NCI-H1105 (cell line): ENCODE results near the gene STX12.
"Not testable (repeated sequence)": the region's sequence is repeated elsewhere in the genome, so short reads cannot be mapped to it uniquely, and the experiment has no call there.

Experiments used
- DNase-seq: peaks from one replicate; lab custom pipeline; 2025; lab: John Stamatoyannopoulos, UW

The STX12 gene

GRCh38 chr1:27775336-27775735 lies 2.3 kb downstream of the STX12 start:
- not testable (repeated sequence) for DNase-seq

GRCh38 chr1:27776276-27776675 lies 3.3 kb downstream of the STX12 start:
- DNase-seq, result not testable (repeated sequence)

- no peak for DNase-seq
Observed at GRCh38 chr1:27778056-27778455, 5.0 kb downstream of the STX12 start.

- DNase-seq, result no peak
Observed at GRCh38 chr1:27779122-27779521, 6.1 kb downstream of the STX12 start.

GRCh38 chr1:27782950-27783349 lies 9.9 kb downstream of the STX12 start:
- DNase-seq, result no peak

- no peak for DNase-seq
Observed at GRCh38 chr1:27784700-27785099, 11.7 kb downstream of the STX12 start.

- no peak for DNase-seq
Observed at GRCh38 chr1:27785781-27786455, 12.9 kb downstream of the STX12 start.

- DNase-seq, result no peak
Observed at GRCh38 chr1:27787895-27788294, 14.9 kb downstream of the STX12 start.

- no peak for DNase-seq
Observed at GRCh38 chr1:27789540-27790041, 16.6 kb downstream of the STX12 start.

- not testable (repeated sequence) for DNase-seq
Observed at GRCh38 chr1:27790270-27790669, 17.3 kb downstream of the STX12 start.

- DNase-seq, result no peak
Observed at GRCh38 chr1:27795601-27796000, 22.6 kb downstream of the STX12 start.

GRCh38 chr1:27804791-27805190 lies 31.8 kb downstream of the STX12 start:
- DNase-seq, result no peak

GRCh38 chr1:27806758-27807157 lies 33.7 kb downstream of the STX12 start:
- DNase-seq, result no peak

GRCh38 chr1:27807385-27807784 lies 34.4 kb downstream of the STX12 start:
- DNase-seq, result no peak

GRCh38 chr1:27808131-27808530 lies 35.1 kb downstream of the STX12 start:
- DNase-seq, result not testable (repeated sequence)

- DNase-seq, result no peak
Observed at GRCh38 chr1:27809883-27810282, 36.9 kb downstream of the STX12 start.

- DNase-seq, result no peak
Observed at GRCh38 chr1:27811741-27812500, 38.9 kb downstream of the STX12 start.

GRCh38 chr1:27816921-27817630 lies 44.1 kb downstream of the STX12 start:
- no peak for DNase-seq

GRCh38 chr1:27821761-27822315 lies 48.8 kb downstream of the STX12 start:
- DNase-seq, result no peak

GRCh38 chr1:27823784-27824183 lies 50.8 kb downstream of the STX12 start:
- DNase-seq, result no peak

- DNase-seq, result no peak
Observed at GRCh38 chr1:27824411-27824810, 51.4 kb downstream of the STX12 start.

GRCh38 chr1:27829339-27829960 lies 56.4 kb downstream of the STX12 start:
- DNase-seq, result not testable (repeated sequence)
